GM21381 (cell line): ENCODE data around the gene KSR1.

Experiments
- ATAC-seq: cut with Tn5 transposase; IDR thresholded peaks from one replicate; pipeline ENCODE4 v1.9.1; 2021; ENCODE audit warnings: mild to moderate bottlenecking, moderate library complexity; ENCODE audit not compliant: unreplicated experiment

Gene KSR1

DNA sequence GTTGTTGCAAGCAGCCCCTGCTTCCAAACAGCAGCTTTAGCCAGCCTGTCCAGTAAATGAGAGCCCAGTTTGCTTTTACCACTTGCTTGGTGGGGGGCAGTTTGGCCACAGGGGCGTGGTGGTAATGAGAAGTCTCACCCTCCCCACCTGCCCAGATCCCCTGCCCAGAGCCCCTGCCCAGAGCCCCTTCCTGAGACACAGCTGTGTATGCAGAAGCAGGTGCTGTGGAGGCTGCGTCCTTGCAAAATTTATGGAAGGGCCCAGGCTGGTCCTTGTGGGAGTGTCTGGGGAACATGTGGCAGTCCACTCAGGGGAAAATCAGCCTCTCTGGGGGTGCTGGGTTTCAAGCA, 147.1 kb downstream of the KSR1 start:
- no peak for ATAC-seq

DNA sequence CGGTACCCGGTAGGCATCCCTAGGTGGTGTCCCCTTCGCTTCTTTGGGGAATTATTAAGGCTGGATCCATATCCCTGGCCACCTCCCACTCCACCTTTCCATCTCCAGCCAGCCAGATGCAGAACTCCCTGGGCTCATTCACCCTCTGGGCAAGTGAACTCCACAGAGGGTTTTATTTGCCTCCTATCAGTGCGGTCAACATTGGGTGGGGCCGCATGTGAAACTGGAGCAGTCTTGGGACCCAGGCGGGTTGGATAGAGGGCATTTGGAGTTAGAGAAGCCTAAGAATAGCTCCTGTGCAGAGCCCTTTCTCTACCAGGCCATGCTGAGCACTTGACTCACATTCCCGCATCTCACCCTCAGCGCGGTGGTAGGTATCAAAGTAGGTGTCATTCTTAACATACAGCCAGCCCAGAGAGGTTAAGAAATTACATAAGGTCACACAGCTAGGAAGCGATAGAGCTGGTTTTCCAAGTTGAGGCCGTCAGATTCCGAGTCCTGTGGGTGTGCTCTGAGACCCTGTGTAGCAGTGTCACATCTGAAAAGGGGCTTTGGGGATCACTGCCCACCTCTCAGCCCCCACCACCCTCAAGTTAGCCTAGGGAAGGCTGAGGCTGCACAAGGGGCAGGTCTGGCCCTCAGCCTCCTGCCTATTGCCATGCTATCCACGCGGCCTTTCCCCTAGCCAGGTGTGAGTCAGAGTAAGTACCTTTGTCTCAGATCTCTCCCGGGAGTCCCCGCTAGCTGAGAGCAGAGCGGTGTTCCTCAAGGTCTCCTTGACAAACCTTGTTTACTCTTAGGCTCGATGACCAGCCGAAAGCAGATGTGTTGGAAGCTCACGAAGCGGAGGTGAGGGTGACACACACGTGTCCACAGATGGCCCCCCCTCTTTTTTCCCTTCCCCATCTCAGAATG, 147.9 kb downstream of the KSR1 start:
- ATAC-seq: no peak

DNA sequence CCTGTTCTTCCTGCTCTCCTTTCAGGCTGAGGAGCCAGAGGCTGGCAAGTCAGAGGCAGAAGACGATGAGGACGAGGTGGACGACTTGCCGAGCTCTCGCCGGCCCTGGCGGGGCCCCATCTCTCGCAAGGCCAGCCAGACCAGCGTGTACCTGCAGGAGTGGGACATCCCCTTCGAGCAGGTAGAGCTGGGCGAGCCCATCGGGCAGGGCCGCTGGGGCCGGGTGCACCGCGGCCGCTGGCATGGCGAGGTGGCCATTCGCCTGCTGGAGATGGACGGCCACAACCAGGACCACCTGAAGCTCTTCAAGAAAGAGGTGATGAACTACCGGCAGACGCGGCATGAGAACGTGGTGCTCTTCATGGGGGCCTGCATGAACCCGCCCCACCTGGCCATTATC, 149.2 kb downstream of the KSR1 start:
- ATAC-seq: no peak

DNA sequence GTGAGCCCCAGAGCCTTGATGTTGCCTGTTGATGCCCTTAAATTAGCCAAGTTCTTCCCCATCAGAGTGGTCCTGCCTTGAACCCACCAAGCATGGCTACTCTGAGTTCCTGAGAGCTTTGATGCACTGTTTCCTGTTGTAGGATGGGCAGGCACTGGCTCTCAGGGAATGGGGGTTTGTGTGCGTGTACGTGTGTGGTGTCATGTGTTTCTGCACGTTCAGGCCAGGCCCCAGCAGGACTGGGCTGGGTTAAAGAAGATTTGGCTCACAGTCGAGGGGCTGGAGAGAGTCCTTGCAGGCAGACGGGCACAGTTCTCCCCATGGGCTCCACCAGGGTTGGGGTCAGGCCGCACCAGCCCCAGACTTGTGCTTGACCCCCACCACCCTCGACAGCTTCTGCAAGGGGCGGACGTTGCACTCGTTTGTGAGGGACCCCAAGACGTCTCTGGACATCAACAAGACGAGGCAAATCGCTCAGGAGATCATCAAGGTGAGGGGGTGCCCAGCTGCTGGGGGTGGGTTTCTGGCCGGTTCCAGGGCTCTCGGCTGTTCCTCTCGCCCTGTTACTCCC, 151.4 kb downstream of the KSR1 start:
- no peak for ATAC-seq

DNA sequence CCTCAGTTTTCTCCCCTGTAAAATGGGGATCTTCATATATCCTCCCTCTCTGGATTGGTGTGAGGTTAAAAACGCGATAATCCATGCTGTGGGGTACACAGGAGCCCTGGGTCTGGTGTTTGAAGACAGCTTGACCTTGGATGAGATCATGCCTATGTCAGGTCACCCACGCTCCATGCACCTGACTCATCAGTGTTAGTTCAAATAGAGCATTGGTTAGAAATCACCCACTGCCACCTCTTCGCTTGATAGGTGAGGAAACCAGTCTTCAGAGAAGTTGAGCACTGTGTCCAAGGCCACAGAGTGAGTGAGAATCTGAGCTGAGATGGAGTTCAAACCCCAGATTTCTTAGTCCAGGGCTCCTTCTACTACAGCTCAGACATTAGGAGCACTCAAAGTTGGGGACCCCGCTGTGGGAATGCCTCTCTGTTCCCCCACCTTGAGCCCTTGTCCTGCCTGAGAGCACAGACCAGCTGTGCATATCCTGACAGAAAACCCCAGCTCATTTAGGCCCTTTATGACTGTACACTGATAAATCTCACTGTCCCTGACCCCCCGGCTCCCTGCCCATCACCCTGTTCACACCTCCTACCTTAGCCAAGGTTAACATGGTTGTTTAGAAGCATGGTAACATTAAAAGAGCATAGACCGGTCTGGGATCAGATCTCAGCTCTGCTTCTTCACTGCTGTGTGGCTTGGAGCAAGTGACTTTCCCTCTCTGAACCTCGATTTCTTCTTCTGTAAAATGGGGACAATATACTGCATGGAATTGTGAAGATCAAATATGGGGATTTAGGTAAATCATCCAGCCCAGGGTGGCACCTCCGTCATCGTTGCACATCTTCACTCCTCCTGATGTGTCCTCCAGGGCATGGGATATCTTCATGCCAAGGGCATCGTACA, 152.3 kb downstream of the KSR1 start:
- ATAC-seq: no peak

DNA sequence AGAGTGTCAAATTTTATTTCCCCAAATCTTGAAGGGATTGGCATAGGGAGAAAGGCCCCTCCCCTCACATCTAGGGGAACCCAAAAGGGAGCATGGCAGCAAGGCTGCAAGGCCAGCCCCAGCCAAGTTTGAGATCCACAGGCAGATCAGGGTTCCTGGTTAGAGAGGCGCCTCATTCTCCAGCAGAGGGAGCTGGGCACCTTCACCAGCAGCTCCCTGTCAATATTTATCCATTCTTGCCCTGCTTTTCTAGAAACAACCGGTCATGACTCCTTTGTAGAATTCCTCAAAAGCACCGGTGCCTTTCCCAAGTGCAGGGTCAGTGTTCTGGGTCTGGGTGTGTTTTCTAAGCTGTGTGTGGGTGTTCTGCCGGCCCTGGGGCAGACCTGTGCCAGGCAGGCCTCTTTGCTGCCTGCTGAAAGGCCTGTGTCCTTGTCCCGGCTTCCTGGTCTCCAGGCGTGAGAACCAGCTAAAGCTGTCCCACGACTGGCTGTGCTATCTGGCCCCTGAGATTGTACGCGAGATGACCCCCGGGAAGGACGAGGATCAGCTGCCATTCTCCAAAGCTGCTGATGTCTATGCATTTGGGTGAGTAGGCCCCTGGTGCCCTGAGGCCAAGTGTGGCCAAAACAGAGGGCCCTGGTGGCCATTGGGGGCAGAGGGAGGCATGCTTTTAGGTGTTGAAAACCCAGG, 153.5 kb downstream of the KSR1 start:
- ATAC-seq: no peak

DNA sequence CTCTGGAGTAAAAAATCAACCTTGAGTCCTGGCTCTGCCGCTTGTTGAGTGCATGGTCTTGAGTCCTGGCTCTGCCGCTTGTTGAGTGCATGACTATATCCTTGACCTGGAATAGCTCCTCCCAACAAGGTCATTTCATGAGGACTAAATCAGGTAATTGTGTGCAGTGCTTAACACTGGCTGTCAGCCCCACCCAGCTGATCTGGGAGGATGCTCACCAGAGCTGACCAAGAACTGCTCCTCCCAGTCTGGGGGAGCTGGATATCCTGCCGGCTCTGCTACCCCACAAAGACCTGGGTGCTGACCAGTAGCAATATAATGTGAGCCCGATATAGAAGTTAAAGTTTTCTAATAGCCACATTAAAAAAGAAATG, 154.0 kb downstream of the KSR1 start:
- ATAC-seq: no peak

DNA sequence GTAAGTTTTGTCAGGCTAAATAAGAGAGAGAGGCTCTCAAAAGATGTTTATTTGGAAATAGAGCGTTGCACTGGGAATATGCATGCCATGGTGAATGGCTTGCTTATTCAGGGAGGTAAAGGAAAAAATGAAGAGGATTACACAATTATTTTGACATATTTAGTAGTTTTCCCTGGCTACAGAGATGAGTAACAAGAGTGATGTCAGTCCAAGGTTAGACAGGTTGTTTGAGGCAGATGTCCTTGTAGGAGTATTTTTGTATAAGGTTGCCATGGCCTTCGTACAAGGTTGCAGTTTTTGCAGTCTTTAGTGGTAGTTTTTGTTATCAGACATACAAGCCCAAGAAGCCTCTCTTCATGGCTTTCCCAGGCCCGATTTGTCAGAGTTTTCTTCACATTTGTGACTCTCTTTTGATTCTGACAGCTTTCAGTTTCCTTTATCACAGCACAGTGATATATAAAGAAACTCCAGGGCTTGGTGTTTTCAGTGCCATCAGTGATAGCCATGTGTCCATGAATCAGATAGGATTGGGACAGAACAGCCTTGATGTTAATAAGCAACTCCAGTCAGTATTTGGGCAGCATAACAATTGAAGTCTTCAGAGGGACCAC, 156.0 kb downstream of the KSR1 start:
- no peak for ATAC-seq

DNA sequence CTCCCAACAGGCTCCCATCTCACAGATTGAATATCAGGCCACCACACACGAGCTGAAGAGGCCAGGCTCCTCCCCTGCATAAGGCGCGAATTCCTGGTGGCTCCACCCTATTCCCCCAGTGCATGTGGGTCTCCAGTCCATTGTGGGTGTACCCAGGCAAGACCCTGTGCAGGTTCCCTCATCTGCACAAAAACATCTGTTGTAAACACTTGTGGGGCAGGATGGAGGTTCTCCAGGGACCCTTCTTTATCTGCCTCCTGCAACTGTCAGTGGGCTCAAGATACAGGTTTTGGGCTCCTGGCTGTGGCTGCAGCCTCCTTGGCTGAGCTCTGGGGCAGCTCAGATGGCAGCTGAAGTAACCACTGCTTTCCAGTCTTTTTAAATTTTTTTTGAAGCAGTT, 157.2 kb downstream of the KSR1 start:
- no peak for ATAC-seq

DNA sequence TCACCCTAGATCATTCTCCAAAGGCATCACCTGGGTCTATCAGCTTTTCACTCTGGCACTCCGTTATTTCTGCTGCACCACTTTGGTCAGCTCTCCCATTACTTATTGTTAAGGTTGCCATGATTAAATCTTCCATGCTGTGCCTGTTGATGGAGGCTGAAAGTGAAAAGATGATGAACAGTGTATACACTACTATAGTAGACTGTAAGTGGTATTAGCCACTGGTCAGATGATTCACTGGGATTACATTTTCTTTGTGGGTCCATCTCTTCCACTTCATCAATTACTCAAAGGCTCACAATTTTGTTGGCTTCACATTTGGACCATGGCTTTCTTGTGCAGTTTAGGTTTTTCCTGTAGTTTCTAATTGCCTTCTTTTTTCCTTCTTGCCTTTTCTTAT, 158.9 kb downstream of the KSR1 start:
- no peak for ATAC-seq

DNA sequence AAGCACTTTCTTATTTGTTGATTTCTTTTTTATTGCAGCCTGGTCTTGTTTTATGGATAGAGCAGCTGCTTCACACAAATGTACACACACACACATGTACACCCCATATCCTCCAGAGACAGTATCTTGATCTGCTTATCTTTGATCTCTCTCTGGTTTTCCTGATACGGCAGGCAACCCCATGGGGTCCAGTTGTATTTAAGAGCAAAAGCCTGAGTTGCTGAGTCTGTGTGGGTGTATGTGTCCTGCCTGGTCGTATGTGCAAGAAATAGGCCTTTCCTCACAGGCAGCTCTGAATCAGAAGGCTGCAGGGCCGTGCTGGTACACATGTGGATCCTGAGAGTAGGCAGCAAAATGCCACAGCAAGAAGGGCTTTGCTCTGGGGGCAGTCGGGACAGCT, 160.2 kb downstream of the KSR1 start:
- no peak for ATAC-seq

DNA sequence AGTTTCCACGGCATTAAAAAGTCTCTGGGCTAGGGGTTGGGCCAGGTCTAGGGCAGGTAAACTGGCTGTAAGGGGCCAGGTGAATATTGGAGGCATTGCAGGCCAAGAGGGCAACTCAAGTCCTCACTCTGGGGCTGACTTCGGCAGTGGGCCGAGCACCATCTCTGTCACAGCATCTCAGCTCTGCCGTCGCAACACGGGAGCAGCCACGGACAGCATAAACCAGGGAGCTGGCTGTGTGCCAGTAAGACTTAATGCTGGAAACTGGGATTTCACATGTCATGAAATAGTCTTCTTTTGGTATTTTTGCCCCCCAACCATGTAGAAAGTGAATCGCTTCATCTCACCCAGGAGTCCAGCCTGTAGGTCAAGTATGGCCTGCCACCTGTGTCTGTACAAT, 162.2 kb downstream of the KSR1 start:
- ATAC-seq: no peak

DNA sequence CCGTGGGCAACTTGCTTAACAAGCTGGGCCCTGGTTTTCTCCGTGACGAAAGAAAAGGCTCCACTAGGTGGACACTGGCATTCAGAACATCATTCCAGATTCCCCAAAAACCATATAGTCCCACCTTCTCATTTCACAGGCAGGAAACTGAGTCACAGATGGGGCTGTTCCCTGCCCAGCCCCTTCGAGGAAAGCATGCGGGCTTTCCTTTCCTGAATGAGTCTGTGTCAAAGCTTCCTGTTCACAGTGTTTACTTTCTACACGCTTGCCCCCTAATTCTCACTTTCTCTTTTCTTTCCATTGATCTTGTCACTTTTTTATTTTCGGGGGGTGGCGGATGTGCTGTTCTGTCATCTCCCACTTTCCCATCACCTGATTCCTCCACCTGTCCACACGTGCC, 164.5 kb downstream of the KSR1 start:
- ATAC-seq: no peak

DNA sequence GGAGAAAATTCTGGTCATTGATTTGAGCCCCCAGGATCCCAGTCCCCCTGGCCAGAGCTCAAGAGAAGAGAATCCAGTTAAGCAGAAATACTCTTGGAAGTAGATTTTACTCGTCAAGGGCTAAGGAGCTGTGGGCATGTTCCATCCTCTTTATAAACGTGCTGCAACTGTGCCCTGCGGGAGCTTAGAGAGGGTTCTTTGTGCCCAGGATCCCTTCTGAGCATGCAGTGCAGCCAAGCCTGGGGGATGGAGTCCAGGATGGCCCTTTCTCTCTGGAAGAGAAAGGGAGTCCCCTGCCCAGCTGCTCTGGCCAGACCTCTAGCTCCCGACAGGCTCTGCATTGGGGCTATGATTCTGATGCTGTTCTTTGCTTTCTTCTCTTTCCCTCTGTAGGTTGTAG, 165.3 kb downstream of the KSR1 start:
- ATAC-seq: no peak

DNA sequence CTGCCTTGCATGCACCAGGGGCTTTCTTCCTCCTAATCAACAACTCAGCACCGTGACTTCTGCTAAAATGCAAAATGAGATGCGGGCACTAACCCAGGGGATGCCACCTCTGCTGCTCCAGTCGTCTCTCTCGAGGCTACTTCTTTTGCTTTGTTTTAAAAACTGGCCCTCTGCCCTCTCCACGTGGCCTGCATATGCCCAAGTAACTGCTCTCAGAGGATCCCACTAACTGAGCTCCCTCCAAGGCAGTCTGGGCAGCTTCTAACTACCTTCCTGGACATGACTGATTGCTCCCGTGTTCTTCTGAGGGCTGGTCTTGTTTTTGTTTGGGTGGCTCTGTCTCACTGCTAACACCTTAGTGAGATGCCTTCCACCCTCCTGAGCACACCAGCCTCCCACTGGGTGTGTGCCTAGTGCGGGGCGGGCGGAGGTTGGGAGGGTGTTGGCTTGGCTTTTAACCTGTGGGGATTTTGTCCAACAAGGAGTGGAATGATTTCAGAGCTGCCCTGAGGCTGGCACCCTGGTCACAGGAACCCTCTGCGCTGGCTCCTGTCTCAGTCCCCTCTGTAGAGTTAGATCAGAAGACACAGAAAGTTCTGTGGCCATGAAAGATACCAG, 165.8 kb downstream of the KSR1 start:
- ATAC-seq: no peak

DNA sequence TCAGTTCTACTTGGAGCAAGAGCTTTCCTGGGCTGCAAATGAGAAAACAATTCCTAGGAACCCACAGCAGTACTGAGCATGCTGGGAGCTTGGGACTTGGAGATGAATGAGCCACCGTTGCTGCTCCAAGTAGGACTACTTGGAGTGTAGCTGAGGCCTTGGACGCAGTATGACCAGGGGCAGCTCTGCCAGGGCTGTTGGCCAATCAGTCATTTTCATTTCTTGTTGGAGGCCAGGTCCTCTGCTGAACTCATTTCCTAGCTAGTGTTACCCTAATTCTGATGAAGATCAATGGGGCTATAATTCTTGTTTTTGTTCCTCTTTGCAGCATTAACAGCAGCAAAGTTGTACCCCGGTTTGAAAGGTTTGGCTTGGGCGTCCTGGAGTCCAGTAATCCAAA, 166.7 kb downstream of the KSR1 start:
- no peak for ATAC-seq

DNA sequence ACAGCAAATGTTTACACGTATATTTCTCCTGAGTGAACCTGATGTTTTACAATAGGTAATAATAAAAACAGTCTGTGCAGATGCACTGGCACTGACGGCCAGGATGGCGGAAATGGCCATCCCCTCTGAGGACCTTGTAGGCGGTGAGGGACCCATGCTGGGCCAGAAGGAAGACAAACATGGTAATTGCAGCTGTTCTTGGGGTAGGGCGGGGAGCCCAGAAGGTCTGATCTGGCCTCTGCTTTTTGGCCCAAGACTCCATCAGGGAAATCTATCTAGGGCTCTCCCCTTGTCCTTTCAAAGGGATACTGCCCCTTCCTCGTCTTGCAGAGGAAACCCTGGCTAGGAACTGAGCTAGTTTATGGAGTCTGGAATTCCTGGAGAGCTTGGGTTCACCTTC, 167.4 kb downstream of the KSR1 start:
- no peak for ATAC-seq

DNA sequence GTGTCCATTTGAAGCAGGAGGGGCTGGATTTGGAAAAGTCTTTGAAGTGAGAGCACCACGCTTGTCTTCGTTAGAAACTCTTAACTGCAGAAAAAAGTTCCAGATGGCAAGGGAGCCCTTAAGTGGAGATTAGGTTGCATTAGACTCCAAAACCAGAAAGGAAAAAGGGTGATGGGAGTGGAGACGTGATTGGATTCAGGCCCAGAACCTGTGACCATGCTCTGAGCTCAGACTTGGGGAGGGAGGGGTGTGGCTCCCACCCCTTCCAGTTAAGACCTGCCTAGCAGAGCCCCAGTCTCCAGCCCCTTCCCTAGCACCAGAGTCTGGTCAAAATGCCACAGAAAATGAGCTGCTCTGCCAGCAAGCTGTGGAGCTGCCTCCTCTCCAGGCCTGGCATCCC, 168.3 kb downstream of the KSR1 start:
- ATAC-seq: no peak

DNA sequence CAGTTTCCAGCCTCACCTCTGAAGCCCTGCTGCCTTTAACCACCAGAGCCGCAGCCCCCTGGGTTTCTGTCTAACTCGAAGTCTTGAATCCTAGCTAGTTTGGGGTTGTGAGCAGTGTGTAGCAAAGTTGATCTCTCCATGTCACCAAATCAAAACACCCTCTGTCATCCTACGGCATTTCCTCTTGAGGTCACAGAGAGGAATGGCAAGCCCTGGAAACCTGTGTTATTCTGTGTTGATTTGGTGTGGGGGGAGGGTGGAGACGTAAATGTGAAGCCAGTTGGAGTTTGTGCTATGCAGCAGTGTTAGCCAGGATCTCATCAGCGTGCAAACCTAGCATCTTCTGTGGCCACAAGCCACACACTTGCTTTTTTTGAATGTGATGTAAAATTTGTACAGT, 169.6 kb downstream of the KSR1 start:
- no peak for ATAC-seq

DNA sequence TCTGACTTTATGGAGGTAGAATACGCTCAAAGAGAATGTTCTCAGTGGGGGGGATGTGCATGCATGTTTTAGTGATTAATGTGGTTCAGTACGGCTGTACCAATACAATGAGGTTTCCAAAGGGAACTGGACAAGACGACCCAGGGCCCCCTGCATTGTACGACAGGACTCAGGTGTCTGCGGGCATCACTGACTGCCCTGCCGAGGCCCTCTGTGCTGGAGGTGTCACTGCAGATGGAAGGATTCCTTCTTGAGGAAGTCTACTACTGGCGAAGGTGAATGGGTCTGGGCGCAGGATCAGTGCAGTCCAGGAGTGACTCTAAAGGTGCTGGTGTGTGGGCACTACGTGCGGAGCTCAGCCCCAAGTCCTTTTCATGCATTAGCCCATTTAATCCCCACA, 171.3 kb downstream of the KSR1 start:
- ATAC-seq: no peak
